GM12878 (cell line): Measurements from ENCODE around the gene SLC25A39. TPM values are rescaled to one million over a fixed set of nuclear protein-coding genes. Genes with fewer than 3 reads are reported as not detected.

Experiments
- ATAC-seq: fragments of 200-7000 bp; cut with Tn5 transposase; 3 replicates; pipeline ENCODE4 v1.9.1; 2020; ENCODE audit warnings: mild to moderate bottlenecking, moderate library complexity
- BruUV-seq: library from RNA; stranded (reverse); fragments of 400-500 nt; replicated peaks from 2 replicates; lab custom pipeline; 2021; lab: Mats Ljungman, UMichigan
- CTCF ChIA-PET: fragments of 300-600 bp; sonication (Branson Sonifier 250); formaldehyde crosslinking; extraction: SDS; loops from one replicate; lab custom pipeline; 2021; ENCODE audit warnings: inconsistent platforms; lab: Yijun Ruan, JAX
- POLR2A ChIA-PET: fragments of 350-600 bp; formaldehyde crosslinking; extraction: SDS; loops from one replicate; lab custom pipeline; 2021; ENCODE audit warnings: inconsistent platforms; lab: Charles Lee
- RAD21 ChIA-PET: fragments of 300-600 bp; sonication (Branson Sonifier 250); formaldehyde crosslinking; loops from one replicate; lab custom pipeline; 2023; ENCODE audit warnings: antibody characterized with exemption; ENCODE audit not compliant: unreplicated experiment; lab: Charles Lee
- SMC1A ChIA-PET: fragments of 300-600 bp; sonication (Branson Sonifier 250); formaldehyde crosslinking; loops from one replicate; lab custom pipeline; 2023; ENCODE audit not compliant: unreplicated experiment, uncharacterized antibody; lab: Charles Lee
- DNase-seq: peaks from one replicate; pipeline ENCODE4 v3.0.0-alpha.2; 2011; ENCODE audit warnings: low read depth, low spot score
- FAIRE-seq: peaks from 3 replicates; lab custom pipeline; 2011; peaks lifted over from hg19 to GRCh38; lab: Jason Lieb, UNC
- H2AFZ ChIP-seq: 2 replicates; pipeline ENCODE4 v1.6.0; 2011; ENCODE audit warnings: low read depth, low read length, control low read depth; ENCODE audit not compliant: control insufficient read depth
- H3K27ac ChIP-seq: 2 replicates; pipeline ENCODE4 v1.5.1; 2011; ENCODE audit warnings: control low read depth; ENCODE audit not compliant: control insufficient read depth, insufficient read depth
- H3K27me3 ChIP-seq, 2 experiments: replicated peaks in 1 of 2; 2 replicates each; pipeline versions ENCODE4 v1.6.0 to v1.6.1; 2011; ENCODE audit warnings: low read length in 1 of 2; ENCODE audit not compliant: control insufficient read depth in 2 of 2, insufficient read depth in 2 of 2
- H3K36me3 ChIP-seq, 2 experiments: 2 replicates each; pipeline ENCODE4 v1.5.1; 2011; ENCODE audit warnings: low read length in 1 of 2; ENCODE audit not compliant: control insufficient read depth in 2 of 2, insufficient read depth in 2 of 2
- H3K4me1 ChIP-seq: 2 replicates; pipeline ENCODE4 v1.6.1; 2011; ENCODE audit warnings: mild to moderate bottlenecking, low read length, moderate library complexity, mixed read lengths; ENCODE audit not compliant: control insufficient read depth, insufficient read depth
- H3K4me2 ChIP-seq: 2 replicates; pipeline ENCODE4 v1.6.0; 2011; ENCODE audit warnings: control low read depth; ENCODE audit not compliant: control insufficient read depth, insufficient read depth
- H3K4me3 ChIP-seq: fragments of 200-600 bp; sonication (generic); 2 replicates; pipeline ENCODE4 v1.5.1; 2016
- H3K79me2 ChIP-seq: 2 replicates; pipeline ENCODE4 v1.6.0; 2011; ENCODE audit warnings: low read length; ENCODE audit not compliant: control insufficient read depth, insufficient read depth
- H3K9ac ChIP-seq: 2 replicates; pipeline ENCODE4 v1.8.0; 2011; ENCODE audit warnings: low read length, control low read depth, mixed read lengths; ENCODE audit not compliant: control insufficient read depth, insufficient read depth
- H3K9me3 ChIP-seq: replicated peaks from 3 replicates; pipeline ENCODE4 v1.5.1; 2011; ENCODE audit warnings: mild to moderate bottlenecking, low read length; ENCODE audit not compliant: control insufficient read depth, insufficient read depth
- H4K20me1 ChIP-seq: 2 replicates; pipeline ENCODE4 v1.6.0; 2011; ENCODE audit not compliant: control insufficient read depth, insufficient read depth
- ASH2L ChIP-seq: fragments of 300-600, 200-600 bp; sonication (generic); IDR thresholded peaks from 2 replicates; pipeline ENCODE4 v1.6.1; 2017; ENCODE audit warnings: low read depth, mild to moderate bottlenecking, borderline replicate concordance
- BACH1 ChIP-seq: fragments of 450-650 bp; IDR thresholded peaks from 2 replicates; pipeline ENCODE4 v1.6.1; 2017; ENCODE audit warnings: mild to moderate bottlenecking, borderline replicate concordance
- CBX5 ChIP-seq: sonication (generic); IDR thresholded peaks from 2 replicates; pipeline ENCODE4 v1.6.1; 2016; ENCODE audit warnings: low read depth, moderate library complexity, mild to moderate bottlenecking, inconsistent platforms
- CHD1 ChIP-seq: IDR thresholded peaks from 2 replicates; pipeline ENCODE4 v1.6.1; 2012; ENCODE audit warnings: low read depth, low read length, improper control_type of control experiment
- EZH2 ChIP-seq: IDR thresholded peaks from 2 replicates; pipeline ENCODE4 v1.6.1; 2012; ENCODE audit warnings: low read depth, mild to moderate bottlenecking, control low read depth, inconsistent platforms, low read length, borderline replicate concordance; ENCODE audit not compliant: control insufficient read depth
- HDAC6 ChIP-seq: fragments of 200-600 bp; sonication (generic); IDR thresholded peaks from one replicate; pipeline ENCODE4 v1.8.0; 2017; ENCODE audit warnings: antibody characterized with exemption; ENCODE audit not compliant: unreplicated experiment
- LARP7 ChIP-seq: fragments of 450-650 bp; IDR thresholded peaks from 2 replicates; pipeline ENCODE4 v1.6.1; 2017; ENCODE audit warnings: mild to moderate bottlenecking
- NR2C1 ChIP-seq: fragments of 450-650 bp; IDR thresholded peaks from 2 replicates; pipeline ENCODE4 v1.6.1; 2017; ENCODE audit warnings: antibody characterized with exemption, mild to moderate bottlenecking, moderate library complexity
- PAX8 ChIP-seq: fragments of 450-650 bp; IDR thresholded peaks from 2 replicates; pipeline ENCODE4 v1.6.1; 2017; ENCODE audit warnings: mild to moderate bottlenecking, moderate library complexity
- RB1 ChIP-seq: fragments of 450-650 bp; formaldehyde crosslinking; IDR thresholded peaks from 2 replicates; pipeline ENCODE4 v1.6.1; 2017; ENCODE audit warnings: mild to moderate bottlenecking, borderline replicate concordance
- SPI1 ChIP-seq: IDR thresholded peaks from 2 replicates; pipeline ENCODE4 v1.6.1; 2011; ENCODE audit warnings: low read depth, mild to moderate bottlenecking, low read length, moderate library complexity, borderline replicate concordance; ENCODE audit not compliant: insufficient read depth
- SRF ChIP-seq, 2 experiments: IDR thresholded peaks; 2 replicates each; pipeline ENCODE4 v1.6.1; 2011; ENCODE audit warnings: low read depth in 2 of 2, low read length in 2 of 2, mild to moderate bottlenecking in 1 of 2, moderate library complexity in 1 of 2
- WGBS: methylation state at CpG from one replicate; pipeline ENCODE4 v1.1.6; 2016; ENCODE audit warnings: low lambda C conversion rate; ENCODE audit not compliant: insufficient replicate concordance, insufficient coverage; ENCODE audit errors: missing lambda C conversion rate; 5-methylcytosine and 5-hydroxymethylcytosine counted together
- in situ Hi-C: fragments of 300-500 bp; cut with MboI; formaldehyde crosslinking; loops from 9 replicates; pipeline ENCODE4 v1.14.3; 2018; ENCODE audit warnings: mixed read lengths
- intact Hi-C: fragments of 100-400 bp; cut with micrococcal nuclease; formaldehyde crosslinking; loops from one replicate; pipeline ENCODE4 v1.14.2; 2022; ENCODE audit not compliant: unreplicated experiment
- polyA plus RNA-seq, 11 experiments: library from polyadenylated mRNA; depleted of rRNA in 4 of 11; unstranded in 6 of 11; stranded (reverse) in 5 of 11; fragments of >200 nt; fragmentation: Nextera tagmentation in 4 of 11; fragmentation: Illumina TruSeq in 1 of 11; extraction: Ambion mirVana in 4 of 11; extraction: Trizol in 1 of 11; gene quantifications; 1 replicate in 1 of 11; 2 replicates in 10 of 11; pipeline versions ENCODE4 v1.2.1 to v1.2.3, GENCODE V29; 2011 to 2016; ENCODE audit warnings: inconsistent platforms in 2 of 11, missing spikeins in 2 of 11, low read depth in 1 of 11
- total RNA-seq, 4 experiments: library from RNA; depleted of rRNA in 3 of 4; stranded (reverse); fragments of >200 nt in 3 of 4; fragmentation: Illumina TruSeq in 1 of 4; extraction: Trizol in 1 of 4; gene quantifications; 2 replicates each; pipeline versions ENCODE4 v1.2.1 to v1.2.3, GENCODE V29; 2013 to 2021
- TF ChIP-seq, protein P1 (sequence below): fragments of 450-650 bp; IDR thresholded peaks from 2 replicates; pipeline ENCODE4 v1.6.1; 2017; ENCODE audit warnings: antibody characterized with exemption, mild to moderate bottlenecking, moderate library complexity
- TF ChIP-seq, protein P2 (sequence below): IDR thresholded peaks from 2 replicates; pipeline ENCODE4 v1.6.1; 2011; ENCODE audit warnings: low read depth, low read length, improper control_type of control experiment, borderline replicate concordance
- TF ChIP-seq, protein P3 (sequence below): fragments of 450-650 bp; IDR thresholded peaks from 2 replicates; pipeline ENCODE4 v1.6.1; 2016; ENCODE audit warnings: mild to moderate bottlenecking

Gene SLC25A39
- total and polyA plus RNA-seq, 10 of the 15 experiments (the other 5 are each of a cell fraction or from before 2014, with no cell fraction given) = 3.5 to 270 (median 150) TPM

DNA sequence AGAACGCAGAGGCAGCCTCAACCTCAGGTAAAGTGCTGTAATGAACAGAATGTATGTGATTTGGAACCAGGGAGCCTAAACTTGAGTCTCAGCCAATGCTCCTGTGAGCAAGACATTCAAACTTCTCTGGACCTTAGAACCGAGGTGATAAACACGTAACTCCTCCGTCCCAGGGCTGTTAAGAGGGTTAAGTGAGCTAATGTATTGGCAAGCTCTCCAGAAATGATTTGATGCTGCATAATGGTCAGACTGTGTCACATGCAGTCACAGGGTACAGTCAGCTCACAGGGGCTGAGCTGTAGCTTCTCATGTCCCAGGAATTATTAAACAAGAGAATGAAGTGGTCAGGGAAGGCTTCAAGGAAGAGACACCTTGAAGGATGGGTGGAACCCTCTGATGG is 46.6 kb downstream of the SLC25A39 start:
- ChIA-PET CTCF (no interaction called here), RAD21 (interaction anchor here (0.7 kb wide), 1 partner anchor 49 kb away, joined by 3 read pairs; no protein-coding TSS in a partner anchor), POLR2A (interaction anchor here (0.5 kb wide), 1 partner anchor 56 kb away, joined by 7 read pairs; no protein-coding TSS in a partner anchor), SMC1A (no interaction called here)
- Histone ChIP-seq H3K4me2 (no peak overlapping the region), H4K20me1 (no peaks in the 10 kb centered on the region), H3K27ac (no peak overlapping the region), H3K27me3 (no peaks in the 10 kb centered on the region; a peak in 1 of 4 replicates), H3K4me1 (peaks cover 16% of the 10 kb centered on the region), H2AFZ (no peak overlapping the region), H3K79me2 (no peaks in the 10 kb centered on the region), H3K9ac (no peak overlapping the region), H3K9me3 (no peaks in the 10 kb centered on the region), H3K36me3 (no peaks in the 10 kb centered on the region), H3K4me3 (no peak overlapping the region)
- ATAC-seq (no peak), DNase-seq (no peak), FAIRE-seq (no peak)
- no peak for TF ChIP-seq RB1
- TF ChIP-seq BACH1 = no peak
- no peak for TF ChIP-seq CBX5
- TF ChIP-seq, protein P1, sequence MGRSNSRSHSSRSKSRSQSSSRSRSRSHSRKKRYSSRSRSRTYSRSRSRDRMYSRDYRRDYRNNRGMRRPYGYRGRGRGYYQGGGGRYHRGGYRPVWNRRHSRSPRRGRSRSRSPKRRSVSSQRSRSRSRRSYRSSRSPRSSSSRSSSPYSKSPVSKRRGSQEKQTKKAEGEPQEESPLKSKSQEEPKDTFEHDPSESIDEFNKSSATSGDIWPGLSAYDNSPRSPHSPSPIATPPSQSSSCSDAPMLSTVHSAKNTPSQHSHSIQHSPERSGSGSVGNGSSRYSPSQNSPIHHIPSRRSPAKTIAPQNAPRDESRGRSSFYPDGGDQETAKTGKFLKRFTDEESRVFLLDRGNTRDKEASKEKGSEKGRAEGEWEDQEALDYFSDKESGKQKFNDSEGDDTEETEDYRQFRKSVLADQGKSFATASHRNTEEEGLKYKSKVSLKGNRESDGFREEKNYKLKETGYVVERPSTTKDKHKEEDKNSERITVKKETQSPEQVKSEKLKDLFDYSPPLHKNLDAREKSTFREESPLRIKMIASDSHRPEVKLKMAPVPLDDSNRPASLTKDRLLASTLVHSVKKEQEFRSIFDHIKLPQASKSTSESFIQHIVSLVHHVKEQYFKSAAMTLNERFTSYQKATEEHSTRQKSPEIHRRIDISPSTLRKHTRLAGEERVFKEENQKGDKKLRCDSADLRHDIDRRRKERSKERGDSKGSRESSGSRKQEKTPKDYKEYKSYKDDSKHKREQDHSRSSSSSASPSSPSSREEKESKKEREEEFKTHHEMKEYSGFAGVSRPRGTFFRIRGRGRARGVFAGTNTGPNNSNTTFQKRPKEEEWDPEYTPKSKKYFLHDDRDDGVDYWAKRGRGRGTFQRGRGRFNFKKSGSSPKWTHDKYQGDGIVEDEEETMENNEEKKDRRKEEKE = no peak
- TF ChIP-seq SPI1 = no peak
- no peak for TF ChIP-seq LARP7
- TF ChIP-seq EZH2 = no peak
- TF ChIP-seq, protein P2, sequence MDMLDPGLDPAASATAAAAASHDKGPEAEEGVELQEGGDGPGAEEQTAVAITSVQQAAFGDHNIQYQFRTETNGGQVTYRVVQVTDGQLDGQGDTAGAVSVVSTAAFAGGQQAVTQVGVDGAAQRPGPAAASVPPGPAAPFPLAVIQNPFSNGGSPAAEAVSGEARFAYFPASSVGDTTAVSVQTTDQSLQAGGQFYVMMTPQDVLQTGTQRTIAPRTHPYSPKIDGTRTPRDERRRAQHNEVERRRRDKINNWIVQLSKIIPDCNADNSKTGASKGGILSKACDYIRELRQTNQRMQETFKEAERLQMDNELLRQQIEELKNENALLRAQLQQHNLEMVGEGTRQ = no peak
- TF ChIP-seq SRF (IDR thresholded peaks at IDR 0.05; ENCODE audit: low read depth in 2 of 2, low read length in 2 of 2) = no peak
- no peak for TF ChIP-seq HDAC6
- TF ChIP-seq PAX8 = no peak
- no peak for TF ChIP-seq ASH2L
- no peak for TF ChIP-seq NR2C1
- TF ChIP-seq, protein P3, sequence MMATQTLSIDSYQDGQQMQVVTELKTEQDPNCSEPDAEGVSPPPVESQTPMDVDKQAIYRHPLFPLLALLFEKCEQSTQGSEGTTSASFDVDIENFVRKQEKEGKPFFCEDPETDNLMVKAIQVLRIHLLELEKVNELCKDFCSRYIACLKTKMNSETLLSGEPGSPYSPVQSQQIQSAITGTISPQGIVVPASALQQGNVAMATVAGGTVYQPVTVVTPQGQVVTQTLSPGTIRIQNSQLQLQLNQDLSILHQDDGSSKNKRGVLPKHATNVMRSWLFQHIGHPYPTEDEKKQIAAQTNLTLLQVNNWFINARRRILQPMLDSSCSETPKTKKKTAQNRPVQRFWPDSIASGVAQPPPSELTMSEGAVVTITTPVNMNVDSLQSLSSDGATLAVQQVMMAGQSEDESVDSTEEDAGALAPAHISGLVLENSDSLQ = no peak
- TF ChIP-seq CHD1 = no peak
- no TSS peak for BruUV-seq
- in situ Hi-C loops = loop anchor here (5.0 kb wide), 1 partner anchor 51 kb away; no protein-coding TSS in a partner anchor
- intact Hi-C loops = no loop called here
- 77% methylated on average over 4 of the region's 4 CpGs for WGBS
